ENCODE data around the gene TYK2.

The TYK2 gene

DNA sequence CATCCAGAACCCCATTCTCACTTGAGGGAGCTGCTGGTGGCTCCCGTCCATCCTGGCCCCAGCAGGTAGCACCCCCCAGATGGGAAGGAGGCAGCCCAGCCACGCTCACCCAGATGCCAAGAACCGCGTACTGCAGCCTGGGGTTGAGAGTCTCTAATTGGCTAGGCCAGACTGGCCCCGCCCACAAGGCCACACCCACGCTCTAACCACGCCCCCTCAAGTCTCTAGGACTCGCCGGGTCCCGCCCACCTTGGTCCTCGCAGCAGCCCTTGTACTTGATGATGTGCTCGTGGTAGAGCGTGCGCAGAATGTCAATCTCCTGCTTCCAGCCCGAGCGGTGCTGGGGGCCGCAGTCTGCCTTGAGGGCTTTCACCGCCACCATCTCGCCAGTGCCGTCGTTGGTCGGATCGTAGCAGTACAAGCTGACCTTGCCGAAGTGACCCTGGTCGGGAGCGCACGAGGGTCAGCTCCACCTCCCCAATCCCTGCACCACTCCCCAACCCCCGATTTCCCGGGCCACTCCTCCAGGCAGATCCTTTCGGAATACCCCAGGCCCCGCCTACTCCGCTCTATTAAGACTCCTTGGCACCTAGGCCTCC lies 26.5 kb downstream of the TYK2 start:
- CTCF ChIA-PET, result no interaction called here
- no peak overlapping the region for H3K4me3 ChIP-seq (ENCODE audit: low read depth, low read length)
- peaks cover 9 to 67% of the 10 kb centered on the region in 2 experiments; a peak in 2 of 3 replicates for H3K36me3 ChIP-seq (ENCODE audit: control insufficient read depth in 2 of 2, insufficient read depth in 1 of 2, low read length in 2 of 2)
- no peak overlapping the region for H3K27ac ChIP-seq (ENCODE audit: extremely low read depth, low read depth, low read length)
- no peaks in the 10 kb centered on the region for H3K4me1 ChIP-seq (ENCODE audit: control insufficient read depth, insufficient read depth, low read length)
- TF ChIP-seq ZBTB8A (tag by site-specific recombination; IDR thresholded peaks at IDR 0.05) (no peak), PRDM1 (tag by site-specific recombination; IDR thresholded peaks at IDR 0.05) (no peak), ZNF366 (tag by site-specific recombination; conservative IDR thresholded peaks at IDR 0.05) (no peak), KLF9 (tag by site-specific recombination; IDR thresholded peaks at IDR 0.05; ENCODE audit: low read depth) (peak; percentile 98), ZNF664 (tag by site-specific recombination; IDR thresholded peaks at IDR 0.05) (no peak), ZBTB7A (tag by site-specific recombination; IDR thresholded peaks at IDR 0.05; ENCODE audit: low read depth) (no peak), ZNF48 (tag by site-specific recombination; IDR thresholded peaks at IDR 0.05) (no peak), ZNF24 (tag by site-specific recombination; IDR thresholded peaks at IDR 0.05) (no peak), SCRT1 (tag by site-specific recombination; IDR thresholded peaks at IDR 0.05; ENCODE audit: borderline replicate concordance) (no peak), ZNF10 (tag by site-specific recombination; IDR thresholded peaks at IDR 0.05) (no peak), GLIS1 (tag by site-specific recombination; IDR thresholded peaks at IDR 0.05) (no peak), ZNF266 (tag by site-specific recombination; IDR thresholded peaks at IDR 0.05; ENCODE audit: low read depth) (no peak), ZNF239 (tag by site-specific recombination; IDR thresholded peaks at IDR 0.05) (no peak), KLF8 (tag by site-specific recombination; IDR thresholded peaks at IDR 0.05) (peak; percentile 73; the same call in 1 of the 2 replicates), ZNF121 (tag by site-specific recombination; IDR thresholded peaks at IDR 0.05) (no peak), ZNF174 (tag by site-specific recombination; IDR thresholded peaks at IDR 0.05) (no peak), ZNF629 (tag by site-specific recombination; IDR thresholded peaks at IDR 0.05) (no peak), ZNF521 (tag by site-specific recombination; IDR thresholded peaks at IDR 0.05) (no peak), EGR2 (tag by site-specific recombination; IDR thresholded peaks at IDR 0.05; ENCODE audit: low read depth) (peak; percentile 29; the same call in 1 of the 2 replicates), ZNF791 (tag by site-specific recombination; IDR thresholded peaks at IDR 0.05) (no peak), ZNF2 (tag by site-specific recombination; IDR thresholded peaks at IDR 0.05) (no peak), SP3 (tag by site-specific recombination; IDR thresholded peaks at IDR 0.05) (peak; percentile 54), ZBTB17 (tag by site-specific recombination; IDR thresholded peaks at IDR 0.05) (no peak), SALL2 (tag by site-specific recombination; IDR thresholded peaks at IDR 0.05; ENCODE audit: borderline replicate concordance) (no peak)
- TF ChIP-seq, protein P1, sequence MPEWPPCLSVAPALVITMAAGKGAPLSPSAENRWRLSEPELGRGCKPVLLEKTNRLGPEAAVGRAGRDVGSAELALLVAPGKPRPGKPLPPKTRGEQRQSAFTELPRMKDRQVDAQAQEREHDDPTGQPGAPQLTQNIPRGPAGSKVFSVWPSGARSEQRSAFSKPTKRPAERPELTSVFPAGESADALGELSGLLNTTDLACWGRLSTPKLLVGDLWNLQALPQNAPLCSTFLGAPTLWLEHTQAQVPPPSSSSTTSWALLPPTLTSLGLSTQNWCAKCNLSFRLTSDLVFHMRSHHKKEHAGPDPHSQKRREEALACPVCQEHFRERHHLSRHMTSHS (tag by site-specific recombination; IDR thresholded peaks at IDR 0.05), result no peak
- TF ChIP-seq, protein P2, sequence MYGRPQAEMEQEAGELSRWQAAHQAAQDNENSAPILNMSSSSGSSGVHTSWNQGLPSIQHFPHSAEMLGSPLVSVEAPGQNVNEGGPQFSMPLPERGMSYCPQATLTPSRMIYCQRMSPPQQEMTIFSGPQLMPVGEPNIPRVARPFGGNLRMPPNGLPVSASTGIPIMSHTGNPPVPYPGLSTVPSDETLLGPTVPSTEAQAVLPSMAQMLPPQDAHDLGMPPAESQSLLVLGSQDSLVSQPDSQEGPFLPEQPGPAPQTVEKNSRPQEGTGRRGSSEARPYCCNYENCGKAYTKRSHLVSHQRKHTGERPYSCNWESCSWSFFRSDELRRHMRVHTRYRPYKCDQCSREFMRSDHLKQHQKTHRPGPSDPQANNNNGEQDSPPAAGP (tag by site-specific recombination; IDR thresholded peaks at IDR 0.05), result no peak
- TF ChIP-seq, protein P3, sequence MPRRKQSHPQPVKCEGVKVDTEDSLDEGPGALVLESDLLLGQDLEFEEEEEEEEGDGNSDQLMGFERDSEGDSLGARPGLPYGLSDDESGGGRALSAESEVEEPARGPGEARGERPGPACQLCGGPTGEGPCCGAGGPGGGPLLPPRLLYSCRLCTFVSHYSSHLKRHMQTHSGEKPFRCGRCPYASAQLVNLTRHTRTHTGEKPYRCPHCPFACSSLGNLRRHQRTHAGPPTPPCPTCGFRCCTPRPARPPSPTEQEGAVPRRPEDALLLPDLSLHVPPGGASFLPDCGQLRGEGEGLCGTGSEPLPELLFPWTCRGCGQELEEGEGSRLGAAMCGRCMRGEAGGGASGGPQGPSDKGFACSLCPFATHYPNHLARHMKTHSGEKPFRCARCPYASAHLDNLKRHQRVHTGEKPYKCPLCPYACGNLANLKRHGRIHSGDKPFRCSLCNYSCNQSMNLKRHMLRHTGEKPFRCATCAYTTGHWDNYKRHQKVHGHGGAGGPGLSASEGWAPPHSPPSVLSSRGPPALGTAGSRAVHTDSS (tag by site-specific recombination; IDR thresholded peaks at IDR 0.05), result no peak
- POLR2A ChIA-PET, result interaction anchor here (0.6 to 1.2 kb wide), 3 partner anchors 9 to 62 kb away, joined by 3 read pairs; partner anchors contain the start of gene TYK2
- H3K9me3 ChIP-seq (ENCODE audit: control insufficient read depth, insufficient read depth, low read depth, low read length), result no peaks in the 10 kb centered on the region

All from HEK293 (cell line).